H1 (cell line): ENCODE data around the gene ZDHHC3. TPM values are rescaled to one million over a fixed set of nuclear protein-coding genes. Genes with fewer than 3 reads are reported as not detected.

ENCODE experiments used
- CTCF ChIA-PET: fragments of 300-600 bp; sonication (Branson Sonifier 250); formaldehyde crosslinking; loops from one replicate; lab custom pipeline; 2021; ENCODE audit not compliant: partially characterized antibody; lab: Charles Lee
- POLR2A ChIA-PET: fragments of 300-600 bp; sonication (Branson Sonifier 250); formaldehyde crosslinking; loops from one replicate; lab custom pipeline; 2021; ENCODE audit warnings: inconsistent platforms; ENCODE audit not compliant: partially characterized antibody; lab: Charles Lee
- DNase-seq, 2 experiments: peaks; one replicate each; pipeline versions ENCODE4 v3.0.0 to v3.0.0-alpha.2; 2010 to 2022; ENCODE audit warnings: low spot score in 2 of 2, low read depth in 1 of 2, mixed read lengths in 1 of 2
- FAIRE-seq: peaks from 2 replicates; lab custom pipeline; 2011; peaks lifted over from hg19 to GRCh38; lab: Jason Lieb, UNC
- H2AFZ ChIP-seq: 2 replicates; pipeline ENCODE4 v1.8.1; 2012; ENCODE audit warnings: low read length, inconsistent platforms
- H2AK5ac ChIP-seq: 2 replicates; pipeline ENCODE4 v1.6.1; 2013; ENCODE audit warnings: low read depth, low read length
- H2BK120ac ChIP-seq: replicated peaks from 2 replicates; pipeline ENCODE3; 2013; ENCODE audit warnings: low read depth, low read length, inconsistent platforms
- H2BK12ac ChIP-seq: 2 replicates; pipeline ENCODE4 v1.6.1; 2013; ENCODE audit warnings: low read depth, low read length
- H2BK15ac ChIP-seq: 2 replicates; pipeline ENCODE4 v1.6.1; 2013; ENCODE audit warnings: low read length
- H2BK20ac ChIP-seq: 2 replicates; pipeline ENCODE4 v1.6.1; 2013; ENCODE audit warnings: low read length
- H2BK5ac ChIP-seq: 2 replicates; pipeline ENCODE4 v1.6.1; 2013; ENCODE audit warnings: low read depth, low read length
- H3K14ac ChIP-seq: 2 replicates; pipeline ENCODE4 v1.6.1; 2013; ENCODE audit warnings: inconsistent platforms; ENCODE audit not compliant: insufficient read length
- H3K18ac ChIP-seq: 2 replicates; pipeline ENCODE4 v1.6.1; 2013; ENCODE audit warnings: low read length; ENCODE audit errors: extremely low read depth
- H3K23ac ChIP-seq: 2 replicates; pipeline ENCODE4 v1.6.1; 2013; ENCODE audit warnings: inconsistent platforms; ENCODE audit not compliant: insufficient read length
- H3K23me2 ChIP-seq: 2 replicates; pipeline ENCODE4 v1.6.1; 2013; ENCODE audit warnings: low read depth, low read length
- H3K27ac ChIP-seq: 2 replicates; pipeline ENCODE4 v1.6.1; 2011; ENCODE audit warnings: low read depth, low read length, inconsistent platforms
- H3K27me3 ChIP-seq, 4 experiments: replicated peaks in 1 of 4; 1 replicate in 1 of 4; 2 replicates in 3 of 4; pipeline versions ENCODE4 v1.6.1 to v1.8.1; 2011 to 2013; ENCODE audit warnings: low read length in 3 of 4, mild to moderate bottlenecking in 3 of 4, inconsistent platforms in 2 of 4, mixed read lengths in 2 of 4, moderate library complexity in 1 of 4; ENCODE audit not compliant: control insufficient read depth in 3 of 4, insufficient read depth in 3 of 4; ENCODE audit errors: extremely low read depth in 1 of 4
- H3K36me3 ChIP-seq, 4 experiments: 2 replicates each; pipeline versions ENCODE4 v1.6.1 to v1.8.1; 2011 to 2013; ENCODE audit warnings: mild to moderate bottlenecking in 4 of 4, low read length in 3 of 4, moderate library complexity in 2 of 4, control low read depth in 1 of 4, inconsistent platforms in 1 of 4; ENCODE audit not compliant: insufficient read depth in 4 of 4, control insufficient read depth in 2 of 4
- H3K4ac ChIP-seq: replicated peaks from 2 replicates; pipeline ENCODE3; 2013; ENCODE audit warnings: low read length, low read depth, mixed read lengths, inconsistent platforms; ENCODE audit not compliant: insufficient read length
- H3K4me1 ChIP-seq, 4 experiments: replicated peaks in 1 of 4; 1 replicate in 1 of 4; 2 replicates in 3 of 4; pipeline versions ENCODE4 v1.6.1 to v1.8.1; 2011 to 2013; ENCODE audit warnings: low read length in 3 of 4, inconsistent platforms in 2 of 4, mixed read lengths in 1 of 4; ENCODE audit not compliant: insufficient read depth in 4 of 4, control insufficient read depth in 3 of 4
- H3K4me2 ChIP-seq, 2 experiments: 2 replicates each; pipeline versions ENCODE4 v1.6.1 to v1.8.1; 2011 to 2013; ENCODE audit warnings: low read depth in 2 of 2, low read length in 2 of 2, control low read depth in 1 of 2, inconsistent platforms in 1 of 2, mild to moderate bottlenecking in 1 of 2; ENCODE audit not compliant: insufficient read depth in 1 of 2
- H3K4me3 ChIP-seq, 4 experiments: fragments of 200-600, 300-600 bp in 1 of 4; sonication (generic), shearing (Covaris generic), sonication (Bioruptor Twin) in 1 of 4; 2 replicates each; pipeline versions ENCODE4 v1.5.1 to v1.8.1; 2011 to 2016; ENCODE audit warnings: low read length in 4 of 4, low read depth in 3 of 4, control low read depth in 2 of 4, inconsistent platforms in 2 of 4, mild to moderate bottlenecking in 2 of 4, mixed read lengths in 1 of 4, moderate library complexity in 1 of 4; ENCODE audit not compliant: insufficient read depth in 2 of 4; ENCODE audit errors: extremely low read depth in 1 of 4
- H3K56ac ChIP-seq: replicated peaks from 2 replicates; pipeline ENCODE3; 2013; ENCODE audit warnings: low read depth, mild to moderate bottlenecking, mixed read lengths, low read length, inconsistent platforms; ENCODE audit not compliant: insufficient read length
- H3K79me1 ChIP-seq: 2 replicates; pipeline ENCODE4 v1.6.1; 2013; ENCODE audit warnings: low read depth, low read length, control low read depth
- H3K79me2 ChIP-seq, 2 experiments: 2 replicates each; pipeline versions ENCODE4 v1.6.1 to v1.8.1; 2012 to 2013; ENCODE audit warnings: low read length in 2 of 2, mild to moderate bottlenecking in 2 of 2, inconsistent platforms in 1 of 2; ENCODE audit not compliant: insufficient read depth in 2 of 2, control insufficient read depth in 1 of 2
- H3K9ac ChIP-seq, 4 experiments: replicated peaks in 1 of 4; 1 replicate in 1 of 4; 2 replicates in 3 of 4; pipeline versions ENCODE4 v1.6.1 to v1.8.1; 2011 to 2013; ENCODE audit warnings: low read depth in 3 of 4, low read length in 3 of 4, control low read depth in 2 of 4, mild to moderate bottlenecking in 2 of 4, moderate library complexity in 2 of 4, inconsistent platforms in 1 of 4; ENCODE audit errors: extremely low read depth in 1 of 4
- H3K9me3 ChIP-seq, 2 experiments: 2 replicates each; pipeline versions ENCODE4 v1.6.1 to v1.8.1; 2012 to 2013; ENCODE audit warnings: mild to moderate bottlenecking in 2 of 2, moderate library complexity in 2 of 2, control low read depth in 1 of 2, inconsistent platforms in 1 of 2, low read depth in 1 of 2, low read length in 1 of 2, mixed read lengths in 1 of 2; ENCODE audit not compliant: insufficient read depth in 2 of 2
- H4K20me1 ChIP-seq, 2 experiments: replicated peaks in 1 of 2; 2 replicates each; pipeline versions ENCODE3 to v1.8.1; 2011 to 2013; ENCODE audit warnings: inconsistent platforms in 2 of 2, low read length in 2 of 2, mild to moderate bottlenecking in 1 of 2; ENCODE audit not compliant: insufficient read depth in 2 of 2, control insufficient read depth in 1 of 2
- H4K5ac ChIP-seq: 2 replicates; pipeline ENCODE4 v1.6.1; 2013; ENCODE audit warnings: low read length, low read depth, mixed read lengths, inconsistent platforms; ENCODE audit not compliant: insufficient read length
- H4K8ac ChIP-seq: 2 replicates; pipeline ENCODE4 v1.8.0; 2013; ENCODE audit warnings: mild to moderate bottlenecking, moderate library complexity, low read length, inconsistent platforms; ENCODE audit not compliant: insufficient read depth; ENCODE audit errors: extremely low read depth
- H4K91ac ChIP-seq: replicated peaks from 2 replicates; pipeline ENCODE3; 2013; ENCODE audit warnings: low read length, mixed read lengths, inconsistent platforms; ENCODE audit not compliant: insufficient read length
- BRCA1 ChIP-seq: IDR thresholded peaks from 2 replicates; pipeline ENCODE4 v1.6.1; 2012; ENCODE audit warnings: low read depth, low read length, improper control_type of control experiment
- EZH2 ChIP-seq: fragments of 200-600 bp; sonication (generic); IDR thresholded peaks from 2 replicates; pipeline ENCODE4 v1.7.1; 2012; ENCODE audit warnings: low read depth, mild to moderate bottlenecking, moderate library complexity, low read length, inconsistent platforms; ENCODE audit not compliant: severe bottlenecking
- HDAC6 ChIP-seq: IDR thresholded peaks from one replicate; pipeline ENCODE4 v1.7.1; 2012; ENCODE audit warnings: low read depth, mild to moderate bottlenecking, inconsistent platforms, low read length, moderate library complexity
- SP1 ChIP-seq: IDR thresholded peaks from 2 replicates; pipeline ENCODE4 v1.6.1; 2011; ENCODE audit warnings: low read depth, low read length
- SP2 ChIP-seq: IDR thresholded peaks from 2 replicates; pipeline ENCODE4 v1.6.1; 2012; ENCODE audit warnings: mild to moderate bottlenecking, low read length, inconsistent platforms
- WGBS, 2 experiments: shearing (Covaris generic) in 1 of 2; methylation state at CpG; one replicate each; pipeline versions ENCODE4 v1.1.6 to v1.1.7; 2013 to 2015; ENCODE audit warnings: low lambda C conversion rate in 2 of 2, mixed read lengths in 2 of 2, inconsistent platforms in 1 of 2, low coverage in 1 of 2, missing lambda C conversion rate in 1 of 2; ENCODE audit not compliant: insufficient replicate concordance in 2 of 2, insufficient coverage in 1 of 2, insufficient read length in 1 of 2; ENCODE audit errors: extremely low coverage in 1 of 2, missing lambda C conversion rate in 1 of 2; 5-methylcytosine and 5-hydroxymethylcytosine counted together
- polyA plus RNA-seq, 7 experiments: library from polyadenylated mRNA; depleted of rRNA in 3 of 7; stranded (reverse) in 5 of 7; unstranded in 2 of 7; fragments of >200 nt in 5 of 7; fragments of 200-250 nt in 2 of 7; gene quantifications; 1 replicate in 5 of 7; 2 replicates in 1 of 7; 4 replicates in 1 of 7; pipeline versions ENCODE4 v1.2.1 to v1.2.3, GENCODE V29; 2011 to 2013; ENCODE audit warnings: missing spikeins in 2 of 7, mixed read lengths in 2 of 7
- total RNA-seq: library from RNA; stranded (reverse); fragmentation: NEBNext Ultra II Directional; extraction: Animal tissue kit (Norgen Biotek cat#: 25700); gene quantifications from 2 replicates; pipeline ENCODE4 v1.2.1, GENCODE V29; 2021

The ZDHHC3 gene
- total and polyA plus RNA-seq, 2 of the 8 experiments (the other 6 are each of a cell fraction or from before 2014, with no cell fraction given) = 77.4 to 88.7 TPM

DNA sequence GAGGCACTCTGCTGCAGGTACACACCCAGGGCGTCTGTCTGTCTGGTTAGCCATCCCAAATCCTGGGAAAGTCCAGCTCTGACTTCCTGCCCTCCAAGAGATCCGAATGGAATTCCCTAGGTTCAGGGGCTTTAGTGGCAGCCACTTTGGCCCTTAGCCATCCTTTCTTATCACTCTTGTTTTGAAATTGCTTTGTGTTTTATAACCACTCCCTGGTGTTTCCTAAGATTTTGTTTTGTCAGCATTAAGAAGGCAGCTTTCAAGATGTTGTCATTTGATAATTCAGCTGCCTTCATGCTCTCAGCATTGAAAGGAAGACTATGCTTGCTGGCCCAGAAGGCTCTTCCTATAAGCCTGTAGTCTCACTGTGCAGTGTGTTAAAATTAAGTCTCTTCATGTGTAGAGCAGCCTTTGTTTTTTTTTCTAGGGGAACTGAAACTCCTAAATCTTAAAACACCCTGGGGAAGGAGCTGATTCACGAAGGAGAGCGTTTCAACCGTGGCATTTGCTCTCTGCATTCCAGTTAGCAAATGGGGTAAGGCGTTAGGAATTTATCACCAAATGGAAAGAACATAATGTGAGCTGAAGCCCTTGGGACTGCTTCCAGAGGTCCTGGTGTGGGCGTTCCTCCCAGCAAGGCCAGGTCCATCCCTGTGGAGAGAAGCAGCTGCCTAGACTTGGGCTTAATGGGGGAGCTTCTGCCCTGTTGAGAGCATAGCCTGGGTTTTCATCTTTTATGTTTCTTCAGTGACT, 36.0 kb upstream of the ZDHHC3 start:
- Histone ChIP-seq H3K4me2 (no peak overlapping the region), H3K4ac (no peak overlapping the region), H2BK20ac (no peak overlapping the region), H4K8ac (no peak overlapping the region), H2BK15ac (no peak overlapping the region), H3K23ac (no peak overlapping the region), H3K79me2 (no peaks in the 10 kb centered on the region), H3K56ac (no peak overlapping the region), H3K18ac (no peak overlapping the region), H3K9ac (no peak overlapping the region), H4K91ac (no peak overlapping the region), H3K79me1 (no peaks in the 10 kb centered on the region; the same call in 1 of the 2 replicates), H2AFZ (no peak overlapping the region), H3K4me1 (peaks cover 0 to 5% (median 0%) of the 10 kb centered on the region in 4 experiments; a peak in 1 of 7 replicates), H3K14ac (no peak overlapping the region), H2BK5ac (no peak overlapping the region), H2BK120ac (no peak overlapping the region), H3K36me3 (peaks cover 16 to 55% (median 41%) of the 10 kb centered on the region in 4 experiments; a peak in 6 of 8 replicates), H2AK5ac (no peak overlapping the region), H3K9me3 (no peaks in the 10 kb centered on the region), H3K27me3 (no peaks in the 10 kb centered on the region)
- WGBS, 2 experiments = 88% methylated on average over 7 of the region's 7 CpGs; no CpG with 5 or more reads in 1 of the 2 experiments
- DNase-seq (no peak), FAIRE-seq (no peak)
- POLR2A ChIA-PET = interaction anchor here (1.2 to 1.4 kb wide), 4 partner anchors 9 to 35 kb away, joined by 3 to 6 read pairs (median 4); no protein-coding TSS in a partner anchor
- no peak for TF ChIP-seq EZH2
- no peak for TF ChIP-seq BRCA1
- no peak for TF ChIP-seq SP2
- TF ChIP-seq HDAC6 = no peak
- TF ChIP-seq SP1 = no peak
- TF ChIP-seq, all 59 proteins: peak for 0
- Histone ChIP-seq H3K4me3 (no peak overlapping the region), H3K23me2 (no peaks in the 10 kb centered on the region), H3K27ac (no peak overlapping the region), H2BK12ac (no peak overlapping the region), H4K20me1 (peaks cover 2% of the 10 kb centered on the region in 2 experiments), H4K5ac (no peak overlapping the region)
- CTCF ChIA-PET = interaction anchor here (0.7 to 1.7 kb wide), 5 partner anchors 15 to 160 kb away, joined by 3 to 5 read pairs (median 3); no protein-coding TSS in a partner anchor
